Measurements from ENCODE around the gene CUL9.
A peak's percentile ranks its signal among the peaks of the same experiment; 100 is the strongest.

The CUL9 gene

GRCh38 chr6:43184268-43184985 lies 2.4 kb downstream of the CUL9 start:
- Histone ChIP-seq H3K4me1 (ENCODE audit: insufficient read depth, low read length) (peaks cover 48% of the 10 kb centered on the region), H3K36me3 (ENCODE audit: insufficient read depth, low read length) (peaks cover 47% of the 10 kb centered on the region), H3K9me3 (ENCODE audit: insufficient read depth, low read length, severe bottlenecking) (no peaks in the 10 kb centered on the region), H2AFZ (ENCODE audit: low read depth, low read length) (no peak overlapping the region), H3K4me3 (ENCODE audit: low read depth in 1 of 2, low read length in 2 of 2) (no peak overlapping the region), H3K27ac (ENCODE audit: low read length) (no peak overlapping the region), H3K27me3 (ENCODE audit: insufficient read depth, low read length, poor library complexity) (no peaks in the 10 kb centered on the region), H3K9ac (ENCODE audit: low read depth, low read length) (peak overlapping the region; percentile 15; the same call in 1 of the 2 replicates), H4K20me1 (ENCODE audit: insufficient read depth, low read length) (peaks cover 2% of the 10 kb centered on the region; the same call in 1 of the 2 replicates), H3K79me2 (ENCODE audit: insufficient read depth, low read length) (peaks cover 24% of the 10 kb centered on the region), H3K4me2 (ENCODE audit: insufficient read depth, low read length) (peak overlapping the region; percentile 37; the same call in 1 of the 2 replicates)
- no peak for DNase-seq
- TF ChIP-seq EZH2 (IDR thresholded peaks at IDR 0.05; ENCODE audit: borderline replicate concordance, low read depth, low read length, severe bottlenecking) (no peak), CTCF (IDR thresholded peaks at IDR 0.05; ENCODE audit: borderline replicate concordance, extremely low read depth, low read length, poor library complexity, severe bottlenecking) (no peak)
- ATAC-seq (ENCODE audit: insufficient read depth, low read depth): no peak

- no peak overlapping the region for H3K4me2 ChIP-seq (ENCODE audit: insufficient read depth, low read length)
- ATAC-seq (ENCODE audit: insufficient read depth, low read depth): peak; percentile 58
- H3K27ac ChIP-seq (ENCODE audit: low read length): no peak overlapping the region
- peaks cover 24% of the 10 kb centered on the region for H3K79me2 ChIP-seq (ENCODE audit: insufficient read depth, low read length)
- no peaks in the 10 kb centered on the region for H3K9me3 ChIP-seq (ENCODE audit: insufficient read depth, low read length, severe bottlenecking)
- H3K4me3 ChIP-seq (ENCODE audit: low read depth in 1 of 2, low read length in 2 of 2): no peak overlapping the region
- DNase-seq: peak; percentile 39
- H4K20me1 ChIP-seq (ENCODE audit: insufficient read depth, low read length): peaks cover 2% of the 10 kb centered on the region; the same call in 1 of the 2 replicates
- H3K4me1 ChIP-seq (ENCODE audit: insufficient read depth, low read length): peaks cover 47% of the 10 kb centered on the region
- TF ChIP-seq EZH2 (IDR thresholded peaks at IDR 0.05; ENCODE audit: borderline replicate concordance, low read depth, low read length, severe bottlenecking): no peak
- no peak for TF ChIP-seq CTCF (IDR thresholded peaks at IDR 0.05; ENCODE audit: borderline replicate concordance, extremely low read depth, low read length, poor library complexity, severe bottlenecking)
- no peak overlapping the region for H2AFZ ChIP-seq (ENCODE audit: low read depth, low read length)
- H3K9ac ChIP-seq (ENCODE audit: low read depth, low read length): no peak overlapping the region
- H3K36me3 ChIP-seq (ENCODE audit: insufficient read depth, low read length): peaks cover 46% of the 10 kb centered on the region
- no peaks in the 10 kb centered on the region for H3K27me3 ChIP-seq (ENCODE audit: insufficient read depth, low read length, poor library complexity)
Observed at GRCh38 chr6:43185391-43185985, 3.5 kb downstream of the CUL9 start.

- Histone ChIP-seq H3K36me3 (ENCODE audit: insufficient read depth, low read length) (peaks cover 49% of the 10 kb centered on the region), H4K20me1 (ENCODE audit: insufficient read depth, low read length) (peaks cover 2% of the 10 kb centered on the region; the same call in 1 of the 2 replicates), H3K4me2 (ENCODE audit: insufficient read depth, low read length) (no peak overlapping the region), H3K4me1 (ENCODE audit: insufficient read depth, low read length) (peaks cover 42% of the 10 kb centered on the region), H2AFZ (ENCODE audit: low read depth, low read length) (no peak overlapping the region), H3K4me3 (ENCODE audit: low read depth in 1 of 2, low read length in 2 of 2) (no peak overlapping the region), H3K79me2 (ENCODE audit: insufficient read depth, low read length) (peaks cover 24% of the 10 kb centered on the region), H3K9me3 (ENCODE audit: insufficient read depth, low read length, severe bottlenecking) (no peaks in the 10 kb centered on the region), H3K27ac (ENCODE audit: low read length) (no peak overlapping the region), H3K27me3 (ENCODE audit: insufficient read depth, low read length, poor library complexity) (no peaks in the 10 kb centered on the region), H3K9ac (ENCODE audit: low read depth, low read length) (no peak overlapping the region)
- TF ChIP-seq CTCF (IDR thresholded peaks at IDR 0.05; ENCODE audit: borderline replicate concordance, extremely low read depth, low read length, poor library complexity, severe bottlenecking): no peak
- TF ChIP-seq EZH2 (IDR thresholded peaks at IDR 0.05; ENCODE audit: borderline replicate concordance, low read depth, low read length, severe bottlenecking): no peak
- DNase-seq: no peak
- no peak for ATAC-seq (ENCODE audit: insufficient read depth, low read depth)
Observed at GRCh38 chr6:43186019-43186418, 4.0 kb downstream of the CUL9 start.
